Measurements from ENCODE around the gene ADGRG1.

ADGRG1 gene

GRCh38 chr16:57661936-57662906 is 33.8 kb downstream of the ADGRG1 start:
- Histone ChIP-seq H3K79me2 (ENCODE audit: insufficient read depth, low read length) (no peaks in the 10 kb centered on the region), H3K36me3 (ENCODE audit: insufficient read depth, low read length) (no peaks in the 10 kb centered on the region), H3K4me1 (ENCODE audit: insufficient read depth, low read length) (no peaks in the 10 kb centered on the region), H3K27ac (ENCODE audit: low read length) (no peak overlapping the region), H3K9me3 (ENCODE audit: insufficient read depth, low read length, severe bottlenecking) (no peaks in the 10 kb centered on the region), H3K4me3 (ENCODE audit: low read depth in 1 of 2, low read length in 2 of 2) (no peak overlapping the region), H3K27me3 (ENCODE audit: insufficient read depth, low read length, poor library complexity) (no peaks in the 10 kb centered on the region), H4K20me1 (ENCODE audit: insufficient read depth, low read length) (no peaks in the 10 kb centered on the region), H2AFZ (ENCODE audit: low read depth, low read length) (no peak overlapping the region), H3K9ac (ENCODE audit: low read depth, low read length) (no peak overlapping the region), H3K4me2 (ENCODE audit: insufficient read depth, low read length) (no peak overlapping the region)
- DNase-seq (no peak), ATAC-seq (ENCODE audit: insufficient read depth, low read depth) (no peak)
- TF ChIP-seq EZH2 (IDR thresholded peaks at IDR 0.05; ENCODE audit: borderline replicate concordance, low read depth, low read length, severe bottlenecking): no peak
- TF ChIP-seq CTCF (IDR thresholded peaks at IDR 0.05; ENCODE audit: borderline replicate concordance, extremely low read depth, low read length, poor library complexity, severe bottlenecking): no peak

- Histone ChIP-seq H4K20me1 (ENCODE audit: insufficient read depth, low read length) (no peaks in the 10 kb centered on the region), H3K9me3 (ENCODE audit: insufficient read depth, low read length, severe bottlenecking) (no peaks in the 10 kb centered on the region), H3K79me2 (ENCODE audit: insufficient read depth, low read length) (no peaks in the 10 kb centered on the region), H3K4me1 (ENCODE audit: insufficient read depth, low read length) (no peaks in the 10 kb centered on the region), H3K4me2 (ENCODE audit: insufficient read depth, low read length) (no peak overlapping the region), H3K27me3 (ENCODE audit: insufficient read depth, low read length, poor library complexity) (no peaks in the 10 kb centered on the region), H2AFZ (ENCODE audit: low read depth, low read length) (no peak overlapping the region), H3K9ac (ENCODE audit: low read depth, low read length) (no peak overlapping the region), H3K27ac (ENCODE audit: low read length) (no peak overlapping the region), H3K36me3 (ENCODE audit: insufficient read depth, low read length) (no peaks in the 10 kb centered on the region), H3K4me3 (ENCODE audit: low read depth in 1 of 2, low read length in 2 of 2) (no peak overlapping the region)
- no peak for DNase-seq
- no peak for TF ChIP-seq EZH2 (IDR thresholded peaks at IDR 0.05; ENCODE audit: borderline replicate concordance, low read depth, low read length, severe bottlenecking)
- no peak for TF ChIP-seq CTCF (IDR thresholded peaks at IDR 0.05; ENCODE audit: borderline replicate concordance, extremely low read depth, low read length, poor library complexity, severe bottlenecking)
- no peak for ATAC-seq (ENCODE audit: insufficient read depth, low read depth)
These were observed 35.0 kb downstream of the ADGRG1 start for GRCh38 chr16:57663436-57663835.

GRCh38 chr16:57663917-57664661 is 35.7 kb downstream of the ADGRG1 start:
- Histone ChIP-seq H3K36me3 (ENCODE audit: insufficient read depth, low read length) (no peaks in the 10 kb centered on the region), H3K4me3 (ENCODE audit: low read depth in 1 of 2, low read length in 2 of 2) (no peak overlapping the region), H3K79me2 (ENCODE audit: insufficient read depth, low read length) (no peaks in the 10 kb centered on the region), H4K20me1 (ENCODE audit: insufficient read depth, low read length) (no peaks in the 10 kb centered on the region), H3K27me3 (ENCODE audit: insufficient read depth, low read length, poor library complexity) (no peaks in the 10 kb centered on the region), H3K9me3 (ENCODE audit: insufficient read depth, low read length, severe bottlenecking) (no peaks in the 10 kb centered on the region), H3K4me2 (ENCODE audit: insufficient read depth, low read length) (no peak overlapping the region), H3K4me1 (ENCODE audit: insufficient read depth, low read length) (no peaks in the 10 kb centered on the region), H3K27ac (ENCODE audit: low read length) (no peak overlapping the region), H2AFZ (ENCODE audit: low read depth, low read length) (no peak overlapping the region), H3K9ac (ENCODE audit: low read depth, low read length) (no peak overlapping the region)
- no peak for DNase-seq
- TF ChIP-seq CTCF (IDR thresholded peaks at IDR 0.05; ENCODE audit: borderline replicate concordance, extremely low read depth, low read length, poor library complexity, severe bottlenecking): no peak
- no peak for TF ChIP-seq EZH2 (IDR thresholded peaks at IDR 0.05; ENCODE audit: borderline replicate concordance, low read depth, low read length, severe bottlenecking)
- ATAC-seq (ENCODE audit: insufficient read depth, low read depth): no peak

All from DND-41 (cell line).